ENCODE data around the gene ZDHHC11B.
"Not testable (repeated sequence)": the region's sequence is repeated elsewhere in the genome, so short reads cannot be mapped to it uniquely, and the experiment has no call there.

ZDHHC11B gene

DNA sequence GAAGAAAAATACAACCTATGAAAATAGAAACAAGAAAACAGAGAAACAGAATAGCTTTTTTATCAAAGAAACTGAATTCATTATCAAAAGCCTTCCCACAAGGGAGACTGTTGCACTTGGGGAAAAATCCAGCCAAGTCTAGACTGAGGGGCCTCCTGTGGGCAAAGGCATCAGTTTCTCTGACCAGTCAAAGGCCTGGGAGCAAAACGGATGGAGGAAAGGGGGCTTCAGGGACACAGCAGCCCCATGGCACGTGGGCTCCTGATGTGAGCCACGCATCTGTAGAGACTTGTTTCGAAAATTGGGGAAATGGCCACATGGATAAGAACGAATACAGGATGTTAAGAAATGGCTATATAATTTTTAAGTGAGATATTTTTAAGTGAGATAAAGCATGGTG is 21.1 kb downstream of the ZDHHC11B start:
- TF ChIP-seq, protein P1, sequence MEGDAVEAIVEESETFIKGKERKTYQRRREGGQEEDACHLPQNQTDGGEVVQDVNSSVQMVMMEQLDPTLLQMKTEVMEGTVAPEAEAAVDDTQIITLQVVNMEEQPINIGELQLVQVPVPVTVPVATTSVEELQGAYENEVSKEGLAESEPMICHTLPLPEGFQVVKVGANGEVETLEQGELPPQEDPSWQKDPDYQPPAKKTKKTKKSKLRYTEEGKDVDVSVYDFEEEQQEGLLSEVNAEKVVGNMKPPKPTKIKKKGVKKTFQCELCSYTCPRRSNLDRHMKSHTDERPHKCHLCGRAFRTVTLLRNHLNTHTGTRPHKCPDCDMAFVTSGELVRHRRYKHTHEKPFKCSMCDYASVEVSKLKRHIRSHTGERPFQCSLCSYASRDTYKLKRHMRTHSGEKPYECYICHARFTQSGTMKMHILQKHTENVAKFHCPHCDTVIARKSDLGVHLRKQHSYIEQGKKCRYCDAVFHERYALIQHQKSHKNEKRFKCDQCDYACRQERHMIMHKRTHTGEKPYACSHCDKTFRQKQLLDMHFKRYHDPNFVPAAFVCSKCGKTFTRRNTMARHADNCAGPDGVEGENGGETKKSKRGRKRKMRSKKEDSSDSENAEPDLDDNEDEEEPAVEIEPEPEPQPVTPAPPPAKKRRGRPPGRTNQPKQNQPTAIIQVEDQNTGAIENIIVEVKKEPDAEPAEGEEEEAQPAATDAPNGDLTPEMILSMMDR (IDR thresholded peaks at IDR 0.05; ENCODE audit: extremely low read depth, insufficient read depth, missing control alignments): no peak
- DNase-seq (ENCODE audit: low spot score): no peak
- in situ Hi-C loops (cut with MboI; ENCODE audit: low pct_unique_long_range_greater_than_20kb, low sequenced_read_pairs, unreplicated experiment): no loop called here

DNA sequence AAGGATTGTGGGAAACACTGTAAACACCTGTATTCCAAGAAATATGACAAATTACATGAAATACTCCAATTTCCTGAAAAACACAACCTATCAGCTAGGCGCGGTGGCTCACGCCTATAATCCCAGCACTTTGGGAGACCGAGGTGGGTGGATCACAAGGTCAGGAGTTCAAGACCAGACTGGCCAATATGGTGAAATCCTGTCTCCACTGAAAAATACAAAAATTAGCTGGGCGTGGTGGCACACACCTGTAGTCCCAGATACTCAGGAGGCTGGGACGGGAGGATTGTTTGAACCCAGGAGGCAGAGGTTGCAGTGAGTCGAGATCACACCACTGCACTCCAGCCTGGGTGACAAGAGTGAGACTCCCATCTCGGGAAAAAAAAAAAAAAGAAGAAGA is 21.5 kb downstream of the ZDHHC11B start:
- DNase-seq (ENCODE audit: low spot score); in situ Hi-C loops (cut with MboI; ENCODE audit: low pct_unique_long_range_greater_than_20kb, low sequenced_read_pairs, unreplicated experiment): not testable (repeated sequence)

- DNase-seq (ENCODE audit: low spot score): no peak
- TF ChIP-seq, protein P1 (IDR thresholded peaks at IDR 0.05; ENCODE audit: extremely low read depth, insufficient read depth, missing control alignments): no peak
- in situ Hi-C loops (cut with MboI; ENCODE audit: low pct_unique_long_range_greater_than_20kb, low sequenced_read_pairs, unreplicated experiment): no loop called here
Observed at GRCh38 chr5:761854-762710, 22.4 kb downstream of the ZDHHC11B start.

- TF ChIP-seq, protein P1 (IDR thresholded peaks at IDR 0.05; ENCODE audit: extremely low read depth, insufficient read depth, missing control alignments): no peak
- DNase-seq (ENCODE audit: low spot score): no peak
- in situ Hi-C loops (cut with MboI; ENCODE audit: low pct_unique_long_range_greater_than_20kb, low sequenced_read_pairs, unreplicated experiment): no loop called here
Observed at GRCh38 chr5:761059-761771, 23.3 kb downstream of the ZDHHC11B start.

DNA sequence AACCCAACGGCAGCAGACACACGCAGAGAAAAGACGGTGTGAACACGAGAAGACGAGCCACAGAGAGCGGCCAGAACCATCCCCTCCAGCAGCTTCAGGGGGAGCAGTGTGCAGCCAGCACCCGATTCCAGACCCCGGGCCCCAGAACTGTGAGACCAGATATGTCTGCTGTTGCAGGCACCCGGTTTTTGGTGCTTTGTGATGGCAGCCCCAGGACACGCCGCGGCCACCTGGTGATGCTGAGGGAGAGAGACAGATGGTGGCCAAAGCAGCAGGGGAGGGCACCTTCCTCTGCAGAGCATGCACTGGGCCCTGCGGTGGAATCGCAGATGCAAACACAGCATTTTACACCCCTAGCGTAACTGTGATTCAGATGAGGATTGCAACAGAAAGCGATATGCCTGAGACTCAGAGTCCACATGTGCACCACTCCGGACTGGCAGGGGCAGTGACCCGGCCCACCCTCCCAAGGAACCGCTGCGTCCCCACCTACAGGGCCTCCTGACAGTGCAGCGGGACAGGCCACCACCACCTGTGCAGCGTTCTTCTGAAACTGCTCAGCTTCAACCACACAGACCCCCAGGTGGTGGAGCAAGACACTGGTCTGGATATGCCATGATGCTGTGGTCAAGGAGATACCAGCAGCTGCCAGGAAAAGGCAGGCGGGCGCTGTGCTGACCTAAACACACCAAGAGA is 24.0 kb downstream of the ZDHHC11B start:
- no peak for DNase-seq (ENCODE audit: low spot score)
- in situ Hi-C loops (cut with MboI; ENCODE audit: low pct_unique_long_range_greater_than_20kb, low sequenced_read_pairs, unreplicated experiment): no loop called here
- TF ChIP-seq, protein P1 (IDR thresholded peaks at IDR 0.05; ENCODE audit: extremely low read depth, insufficient read depth, missing control alignments): no peak

DNA sequence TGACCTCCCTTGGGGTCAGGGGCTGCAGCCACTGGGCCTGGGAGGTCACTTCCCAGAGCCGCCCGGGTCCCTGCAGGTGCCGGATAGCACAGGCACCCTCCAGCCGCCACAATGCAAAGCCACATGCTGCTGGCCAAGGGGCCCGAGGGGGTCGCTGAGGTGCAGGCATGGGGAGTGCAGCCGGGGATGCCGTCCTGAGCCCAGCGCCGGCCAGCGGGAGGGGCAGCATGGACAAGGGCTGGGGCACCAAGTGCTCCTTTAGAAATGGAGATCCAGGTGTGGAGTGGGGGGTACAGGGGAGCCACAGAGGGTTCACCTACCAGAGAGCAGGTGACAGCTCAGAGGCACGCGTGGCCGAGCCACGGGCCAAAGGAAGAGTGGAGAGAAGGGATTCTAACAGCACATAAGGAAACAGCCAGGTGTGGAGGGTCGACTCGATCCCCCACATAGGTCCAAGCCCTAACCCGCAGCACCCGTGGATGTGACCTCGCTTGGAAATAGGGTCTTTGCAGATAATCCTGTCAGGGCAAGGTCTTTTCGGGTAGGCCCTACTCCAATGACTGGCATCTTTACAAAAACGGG is 24.7 kb downstream of the ZDHHC11B start:
- TF ChIP-seq, protein P1 (IDR thresholded peaks at IDR 0.05; ENCODE audit: extremely low read depth, insufficient read depth, missing control alignments): no peak
- in situ Hi-C loops (cut with MboI; ENCODE audit: low pct_unique_long_range_greater_than_20kb, low sequenced_read_pairs, unreplicated experiment): no loop called here
- no peak for DNase-seq (ENCODE audit: low spot score)
